ENCODE results near the gene FLT3. TPM values are rescaled to one million over a fixed set of nuclear protein-coding genes. Genes with fewer than 3 reads are reported as not detected.

Gene FLT3
- polyA plus RNA-seq, 2 of the 4 experiments (the other 2 are of a cell fraction) = not detected

DNA sequence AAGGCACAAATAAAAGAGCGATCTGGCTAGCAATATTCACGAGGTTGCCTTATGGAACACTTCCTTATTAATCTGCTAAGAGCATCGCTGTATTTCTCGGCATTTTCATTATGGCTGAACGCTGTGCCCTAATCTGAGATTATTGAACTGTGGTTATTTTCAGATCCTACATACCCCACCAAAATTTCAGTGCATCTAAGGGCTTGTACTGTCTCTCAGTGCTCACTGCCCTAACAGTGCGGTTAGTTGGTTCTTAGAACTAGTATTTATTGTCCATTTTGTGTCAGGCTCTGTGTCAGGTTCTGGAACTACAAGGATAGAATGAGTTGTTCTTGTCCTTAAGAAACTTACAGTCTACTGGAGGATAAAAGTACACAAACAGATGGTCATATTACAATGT lies 51.6 kb downstream of the FLT3 start:
- no peak overlapping the region for H3K27ac ChIP-seq
- no peaks in the 10 kb centered on the region for H3K4me1 ChIP-seq
- CTCF ChIA-PET = no interaction called here
- no peaks in the 10 kb centered on the region for H3K9me3 ChIP-seq
- TF ChIP-seq ATOH8 (CRISPR knock-in tag; IDR thresholded peaks at IDR 0.05; ENCODE audit: low read depth) = no peak
- TF ChIP-seq HMGXB4 (CRISPR knock-in tag; IDR thresholded peaks at IDR 0.05; ENCODE audit: borderline replicate concordance) = no peak
- no peak for TF ChIP-seq JUNB (IDR thresholded peaks at IDR 0.05)
- no peak for TF ChIP-seq HOXB5 (CRISPR knock-in tag; IDR thresholded peaks at IDR 0.05)
- TF ChIP-seq, protein P1, sequence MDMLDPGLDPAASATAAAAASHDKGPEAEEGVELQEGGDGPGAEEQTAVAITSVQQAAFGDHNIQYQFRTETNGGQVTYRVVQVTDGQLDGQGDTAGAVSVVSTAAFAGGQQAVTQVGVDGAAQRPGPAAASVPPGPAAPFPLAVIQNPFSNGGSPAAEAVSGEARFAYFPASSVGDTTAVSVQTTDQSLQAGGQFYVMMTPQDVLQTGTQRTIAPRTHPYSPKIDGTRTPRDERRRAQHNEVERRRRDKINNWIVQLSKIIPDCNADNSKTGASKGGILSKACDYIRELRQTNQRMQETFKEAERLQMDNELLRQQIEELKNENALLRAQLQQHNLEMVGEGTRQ (IDR thresholded peaks at IDR 0.05) = no peak
- TF ChIP-seq FOSL2 (IDR thresholded peaks at IDR 0.05) = no peak
- TF ChIP-seq FOSL2 (CRISPR knock-in tag; IDR thresholded peaks at IDR 0.05) = no peak
- no peak for TF ChIP-seq RCOR1 (IDR thresholded peaks at IDR 0.05; ENCODE audit: low read depth, low read length)
- TF ChIP-seq SMC3 (IDR thresholded peaks at IDR 0.05) = no peak
- no peak for TF ChIP-seq CBX8 (IDR thresholded peaks at IDR 0.05)
- TF ChIP-seq BHLHE40 (IDR thresholded peaks at IDR 0.05; ENCODE audit: low read depth, low read length) = no peak
- no peak for TF ChIP-seq NR3C1 (IDR thresholded peaks at IDR 0.05)
- no peak for TF ChIP-seq EHF (CRISPR knock-in tag; IDR thresholded peaks at IDR 0.05)
- TF ChIP-seq MAFK (IDR thresholded peaks at IDR 0.05; ENCODE audit: partially characterized antibody) = no peak
- TF ChIP-seq POLR2AphosphoS2 (conservative IDR thresholded peaks at IDR 0.05; ENCODE audit: low read length) = no peak
- no peak for TF ChIP-seq JUN (IDR thresholded peaks at IDR 0.05)
- no peak for TF ChIP-seq HOXA7 (CRISPR knock-in tag; IDR thresholded peaks at IDR 0.05)
- no peak for TF ChIP-seq CBX2 (IDR thresholded peaks at IDR 0.05; ENCODE audit: borderline replicate concordance, low read depth)
- POLR2A ChIA-PET = no interaction called here
- 28% methylated on average over 6 of the region's 6 CpGs for WGBS (ENCODE audit: missing lambda C conversion rate)
- no peak overlapping the region for H3K4me3 ChIP-seq
- no peak for DNase-seq (ENCODE audit: low read depth in 1 of 2, low spot score in 1 of 2)
- H3K4me2 ChIP-seq = no peak overlapping the region
- FAIRE-seq = no peak
- no peak for ATAC-seq

DNA sequence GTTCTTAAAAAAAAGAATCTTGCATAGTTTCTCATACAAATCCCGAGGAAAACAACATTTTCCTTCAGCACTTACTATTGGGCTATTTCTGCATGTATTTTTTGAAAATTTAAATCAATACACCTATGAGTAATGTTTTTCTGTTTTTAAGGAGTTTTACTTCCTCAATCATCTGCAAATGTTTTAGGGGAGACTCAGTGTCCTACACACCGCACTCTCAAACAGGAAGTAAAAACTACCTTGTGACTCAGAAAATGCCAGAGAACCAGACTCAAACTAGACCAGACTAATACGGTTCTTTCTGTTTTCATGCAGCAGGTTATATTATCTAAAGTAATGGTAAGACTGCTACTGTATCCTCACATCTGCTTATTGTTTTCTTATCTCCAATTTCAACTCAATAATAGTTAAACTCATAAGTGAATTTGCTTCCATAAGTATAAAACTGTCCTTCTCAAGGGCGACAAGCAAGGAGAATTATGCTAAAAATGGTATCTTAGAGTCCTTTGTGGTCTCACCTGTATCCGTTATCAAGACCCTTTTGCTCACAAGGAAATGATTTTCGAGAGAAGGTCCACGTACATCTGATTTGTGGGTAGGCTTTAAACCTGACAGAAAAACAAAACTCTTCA lies 52.5 kb downstream of the FLT3 start:
- no peak; a peak in 1 of 6 replicates for ATAC-seq
- FAIRE-seq = no peak
- peak; percentile 4 to 22 for DNase-seq (ENCODE audit: low read depth in 1 of 2, low spot score in 1 of 2)
- no peaks in the 10 kb centered on the region for H3K4me1 ChIP-seq
- WGBS (ENCODE audit: missing lambda C conversion rate) = 30% methylated on average over 7 of the region's 7 CpGs
- H3K4me3 ChIP-seq = no peak overlapping the region
- H3K4me2 ChIP-seq = 0 out of 3 replicates have a peak overlapping the region, but pooled peaks have one; percentile 12
- TF ChIP-seq SREBF2 (IDR thresholded peaks at IDR 0.05) (no peak), HES2 (IDR thresholded peaks at IDR 0.05) (no peak), TP53 (CRISPR knock-in tag; IDR thresholded peaks at IDR 0.05) (no peak), ZC3H11A (IDR thresholded peaks at IDR 0.05) (no peak), BCL3 (IDR thresholded peaks at IDR 0.05) (no peak), ZFP36 (IDR thresholded peaks at IDR 0.05; ENCODE audit: borderline replicate concordance, partially characterized antibody) (no peak), POLR2AphosphoS2 (conservative IDR thresholded peaks at IDR 0.05; ENCODE audit: low read length) (no peak), HOXB5 (CRISPR knock-in tag; IDR thresholded peaks at IDR 0.05) (no peak), ATOH8 (CRISPR knock-in tag; IDR thresholded peaks at IDR 0.05; ENCODE audit: low read depth) (no peak), CBX8 (IDR thresholded peaks at IDR 0.05) (no peak), RARB (CRISPR knock-in tag; IDR thresholded peaks at IDR 0.05) (no peak), ZNF302 (CRISPR knock-in tag; IDR thresholded peaks at IDR 0.05) (no peak)
- ChIA-PET CTCF (no interaction called here), POLR2A (no interaction called here)
- H3K9me3 ChIP-seq = no peaks in the 10 kb centered on the region
- H3K27ac ChIP-seq = no peak overlapping the region

Measured in A549 (cell line).